Fibroblast of villous mesenchyme (primary cell): ENCODE results near the gene SLC44A1. TPM values are rescaled to one million over a fixed set of nuclear protein-coding genes. Genes with fewer than 3 reads are reported as not detected.
A peak's percentile ranks its signal among the peaks of the same experiment; 100 is the strongest.

ENCODE experiments used
- DNase-seq: peaks from one replicate; pipeline ENCODE4 v3.0.0-alpha.2; 2010; ENCODE audit warnings: low read depth
- H3K4me3 ChIP-seq: 2 replicates; pipeline ENCODE4 v1.5.1; 2011; ENCODE audit warnings: low read depth, mild to moderate bottlenecking, low read length
- CTCF ChIP-seq: IDR thresholded peaks from 2 replicates; pipeline ENCODE4 v1.5.1; 2012; ENCODE audit warnings: low read depth, mild to moderate bottlenecking, low read length; ENCODE audit not compliant: insufficient read depth
- total RNA-seq: library from RNA; depleted of rRNA; stranded (reverse); fragments of >200 nt; gene quantifications from 2 replicates; pipeline ENCODE4 v1.2.3, GENCODE V29; 2012

SLC44A1 gene
- total RNA-seq, 1 donor = 37.1 TPM

- H3K4me3 ChIP-seq = no peak overlapping the region
- DNase-seq = no peak
- TF ChIP-seq CTCF = no peak
Measured at GRCh38 chr9:105281272-105281671, 36.8 kb downstream of the SLC44A1 start.

GRCh38 chr9:105281926-105282325 is 37.5 kb downstream of the SLC44A1 start:
- DNase-seq = peak; percentile 59
- no peak for TF ChIP-seq CTCF
- no peak overlapping the region for H3K4me3 ChIP-seq

GRCh38 chr9:105282870-105283621 is 38.6 kb downstream of the SLC44A1 start:
- TF ChIP-seq CTCF = no peak
- no peak for DNase-seq
- no peak overlapping the region for H3K4me3 ChIP-seq

GRCh38 chr9:105283795-105284194 is 39.3 kb downstream of the SLC44A1 start:
- TF ChIP-seq CTCF = no peak
- no peak overlapping the region for H3K4me3 ChIP-seq
- no peak for DNase-seq

- TF ChIP-seq CTCF = no peak
- DNase-seq = no peak
- no peak overlapping the region for H3K4me3 ChIP-seq
Measured at GRCh38 chr9:105284463-105284862, 40.0 kb downstream of the SLC44A1 start.

- no peak for TF ChIP-seq CTCF
- DNase-seq = peak; percentile 17
- no peak overlapping the region for H3K4me3 ChIP-seq
Measured at GRCh38 chr9:105286098-105286497, 41.6 kb downstream of the SLC44A1 start.

GRCh38 chr9:105289305-105289704 is 44.9 kb downstream of the SLC44A1 start:
- no peak for DNase-seq
- no peak overlapping the region for H3K4me3 ChIP-seq
- no peak for TF ChIP-seq CTCF
